Keratinocyte (primary cell): ENCODE data around the gene FBLN1. TPM values are rescaled to one million over a fixed set of nuclear protein-coding genes. Genes with fewer than 3 reads are reported as not detected.

Experiments
- DNase-seq: peaks from one replicate; pipeline ENCODE4 v3.0.0-alpha.2; 2011; ENCODE audit warnings: low read depth, missing footprints, low spot score
- FAIRE-seq: peaks from 2 replicates; lab custom pipeline; 2011; peaks lifted over from hg19 to GRCh38; lab: Jason Lieb, UNC
- H2AFZ ChIP-seq: 2 replicates; pipeline ENCODE4 v1.6.0; 2012; ENCODE audit warnings: low read length, control low read depth, inconsistent platforms; ENCODE audit not compliant: control insufficient read depth
- H3K27ac ChIP-seq: 2 replicates; pipeline ENCODE4 v1.5.1; 2011; ENCODE audit warnings: low read length; ENCODE audit not compliant: control insufficient read depth, insufficient read depth
- H3K27me3 ChIP-seq: 3 replicates; pipeline ENCODE4 v1.6.0; 2011; ENCODE audit warnings: low read length; ENCODE audit not compliant: control insufficient read depth, insufficient read depth; ENCODE audit errors: extremely low read depth
- H3K36me3 ChIP-seq, 2 experiments: 2 replicates in 1 of 2; 3 replicates in 1 of 2; pipeline ENCODE4 v1.5.1; 2011; ENCODE audit warnings: low read length in 2 of 2, mild to moderate bottlenecking in 1 of 2; ENCODE audit not compliant: control insufficient read depth in 2 of 2, insufficient read depth in 2 of 2; ENCODE audit errors: extremely low read depth in 1 of 2
- H3K4me1 ChIP-seq: 3 replicates; pipeline ENCODE4 v1.5.1; 2011; ENCODE audit warnings: low read length; ENCODE audit not compliant: control insufficient read depth, insufficient read depth; ENCODE audit errors: extremely low read depth
- H3K4me2 ChIP-seq: 3 replicates; pipeline ENCODE4 v1.6.0; 2011; ENCODE audit warnings: low read depth, low read length; ENCODE audit not compliant: control insufficient read depth, insufficient read depth; ENCODE audit errors: extremely low read depth
- H3K4me3 ChIP-seq, 3 experiments: fragments of 200-600 bp in 1 of 3; sonication (generic) in 1 of 3; 2 replicates in 2 of 3; 3 replicates in 1 of 3; pipeline ENCODE4 v1.5.1; 2011 to 2016; ENCODE audit warnings: low read length in 3 of 3, mild to moderate bottlenecking in 3 of 3, control low read depth in 2 of 3, inconsistent platforms in 1 of 3, low read depth in 1 of 3, mixed read lengths in 1 of 3, mixed run types in 1 of 3, moderate library complexity in 1 of 3; ENCODE audit not compliant: control insufficient read depth in 2 of 3, insufficient read depth in 2 of 3; ENCODE audit errors: extremely low read depth in 1 of 3
- H3K79me2 ChIP-seq: 2 replicates; pipeline ENCODE4 v1.6.0; 2012; ENCODE audit warnings: low read length; ENCODE audit not compliant: control insufficient read depth, insufficient read depth
- H3K9ac ChIP-seq: 3 replicates; pipeline ENCODE4 v1.6.0; 2011; ENCODE audit warnings: low read length; ENCODE audit not compliant: control insufficient read depth, insufficient read depth; ENCODE audit errors: extremely low read depth
- H3K9me1 ChIP-seq: 3 replicates; pipeline ENCODE4 v1.6.0; 2011; ENCODE audit warnings: low read length; ENCODE audit not compliant: control insufficient read depth, insufficient read depth; ENCODE audit errors: extremely low read depth
- H3K9me3 ChIP-seq: 2 replicates; pipeline ENCODE4 v1.5.1; 2012; ENCODE audit warnings: low read depth, low read length; ENCODE audit not compliant: control insufficient read depth
- H4K20me1 ChIP-seq: 3 replicates; pipeline ENCODE4 v1.6.0; 2011; ENCODE audit warnings: low read length; ENCODE audit not compliant: control insufficient read depth, insufficient read depth; ENCODE audit errors: extremely low read depth
- EZH2 ChIP-seq: IDR thresholded peaks from one replicate; pipeline ENCODE4 v1.6.1; 2012; ENCODE audit warnings: inconsistent platforms, mild to moderate bottlenecking, low read length, moderate library complexity
- dilution Hi-C: fragments of 300-500 bp; cut with MboI; formaldehyde crosslinking; loops from one replicate; pipeline ENCODE4 v1.7.0; 2020; ENCODE audit warnings: low sequenced_read_pairs; ENCODE audit not compliant: extremely low pct_ligation_motif_present
- polyA plus RNA-seq, 5 experiments: library from polyadenylated mRNA; depleted of rRNA in 3 of 5; stranded (reverse) in 3 of 5; stranded (forward) in 1 of 5; unstranded in 1 of 5; fragments of >200 nt; gene quantifications; 1 replicate in 1 of 5; 2 replicates in 3 of 5; 3 replicates in 1 of 5; pipeline versions ENCODE4 v1.2.1 to v1.2.3, GENCODE V29; 2011 to 2012; ENCODE audit warnings: missing spikeins in 2 of 5, low read depth in 1 of 5, low replicate concordance in 1 of 5
- TF ChIP-seq, protein P1 (sequence below), 3 experiments: IDR thresholded peaks in 1 of 3; conservative IDR thresholded peaks in 1 of 3; optimal IDR thresholded peaks in 1 of 3; 2 replicates in 2 of 3; 3 replicates in 1 of 3; pipeline versions ENCODE3 to v1.5.1; 2011; ENCODE audit warnings: low read length in 3 of 3, mild to moderate bottlenecking in 3 of 3, moderate library complexity in 2 of 3, control low read depth in 1 of 3, inconsistent platforms in 1 of 3; ENCODE audit not compliant: insufficient read depth in 2 of 3; ENCODE audit errors: extremely low read depth in 1 of 3

FBLN1 gene
- polyA plus RNA-seq, 1 donor (not counting 4 experiments of a cell fraction or from before 2014, with no cell fraction given) = 13.7 TPM

DNA sequence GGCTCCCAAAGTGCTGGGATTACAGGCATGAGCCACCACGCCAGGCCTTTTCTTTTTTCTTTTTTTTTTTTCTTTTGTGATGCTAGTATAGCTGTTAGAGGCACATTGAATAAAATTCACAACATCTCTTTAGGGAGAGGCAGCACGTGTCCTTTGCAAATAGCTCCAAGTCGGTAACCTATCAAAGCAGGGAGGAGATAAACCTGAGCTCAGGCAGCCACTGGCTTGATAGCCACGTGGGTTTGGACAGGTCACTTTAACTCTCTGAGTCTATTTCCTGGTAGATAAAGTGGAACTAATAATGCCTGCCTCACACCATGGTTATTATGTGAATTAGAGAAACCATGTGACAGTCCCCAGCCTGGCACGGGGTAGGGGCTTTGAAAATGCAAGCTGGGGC lies 125.8 kb downstream of the FBLN1 start:
- DNase-seq (no peak), FAIRE-seq (no peak)
- Histone ChIP-seq H3K4me1 (peaks cover 22% of the 10 kb centered on the region), H3K79me2 (no peaks in the 10 kb centered on the region), H3K9ac (no peak overlapping the region), H3K4me3 (no peak overlapping the region), H3K27me3 (no peaks in the 10 kb centered on the region), H3K9me1 (no peaks in the 10 kb centered on the region), H2AFZ (no peak overlapping the region), H4K20me1 (no peaks in the 10 kb centered on the region), H3K4me2 (no peak overlapping the region), H3K36me3 (no peaks in the 10 kb centered on the region), H3K9me3 (no peaks in the 10 kb centered on the region), H3K27ac (no peak overlapping the region)
- dilution Hi-C loops = no loop called here
- TF ChIP-seq, protein P1, sequence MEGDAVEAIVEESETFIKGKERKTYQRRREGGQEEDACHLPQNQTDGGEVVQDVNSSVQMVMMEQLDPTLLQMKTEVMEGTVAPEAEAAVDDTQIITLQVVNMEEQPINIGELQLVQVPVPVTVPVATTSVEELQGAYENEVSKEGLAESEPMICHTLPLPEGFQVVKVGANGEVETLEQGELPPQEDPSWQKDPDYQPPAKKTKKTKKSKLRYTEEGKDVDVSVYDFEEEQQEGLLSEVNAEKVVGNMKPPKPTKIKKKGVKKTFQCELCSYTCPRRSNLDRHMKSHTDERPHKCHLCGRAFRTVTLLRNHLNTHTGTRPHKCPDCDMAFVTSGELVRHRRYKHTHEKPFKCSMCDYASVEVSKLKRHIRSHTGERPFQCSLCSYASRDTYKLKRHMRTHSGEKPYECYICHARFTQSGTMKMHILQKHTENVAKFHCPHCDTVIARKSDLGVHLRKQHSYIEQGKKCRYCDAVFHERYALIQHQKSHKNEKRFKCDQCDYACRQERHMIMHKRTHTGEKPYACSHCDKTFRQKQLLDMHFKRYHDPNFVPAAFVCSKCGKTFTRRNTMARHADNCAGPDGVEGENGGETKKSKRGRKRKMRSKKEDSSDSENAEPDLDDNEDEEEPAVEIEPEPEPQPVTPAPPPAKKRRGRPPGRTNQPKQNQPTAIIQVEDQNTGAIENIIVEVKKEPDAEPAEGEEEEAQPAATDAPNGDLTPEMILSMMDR (optimal IDR thresholded peaks at IDR 0.05 in 1 of 3, IDR thresholded peaks at IDR 0.05 in 1 of 3, conservative IDR thresholded peaks at IDR 0.05 in 1 of 3; ENCODE audit: extremely low read depth in 1 of 3, insufficient read depth in 2 of 3, low read length in 3 of 3) = no peak
- no peak for TF ChIP-seq EZH2

DNA sequence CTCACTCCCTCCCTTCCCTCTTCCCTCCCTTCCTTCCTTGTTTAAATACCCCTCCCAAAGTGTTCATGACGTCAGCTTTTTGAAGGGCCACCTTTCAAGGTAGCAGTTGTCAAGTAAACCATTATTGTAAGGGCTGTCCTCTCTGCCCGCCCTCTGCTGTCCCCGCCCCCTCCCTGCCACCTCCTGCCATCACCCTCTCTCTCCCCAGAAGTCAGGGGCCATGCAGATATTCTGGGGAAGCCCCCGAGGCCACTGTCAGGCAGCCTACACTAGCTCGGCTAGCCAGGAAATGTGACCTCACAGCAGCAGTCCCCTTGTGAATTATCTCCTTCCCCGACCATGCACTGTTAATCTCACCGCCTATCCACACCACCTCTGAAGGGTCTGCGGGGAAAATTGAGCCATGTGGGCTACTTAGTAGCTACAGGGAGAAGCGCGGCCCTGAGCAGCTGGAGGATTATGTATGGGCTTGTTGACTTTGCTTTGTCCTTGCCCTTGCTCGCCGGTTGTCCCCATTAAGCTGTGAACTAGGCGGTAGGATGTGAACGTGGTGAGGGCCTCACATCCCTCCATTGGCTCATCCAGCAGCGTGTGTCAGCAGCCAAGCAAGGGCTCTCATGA lies 126.9 kb downstream of the FBLN1 start:
- H3K9me1 ChIP-seq = no peaks in the 10 kb centered on the region
- no peaks in the 10 kb centered on the region for H4K20me1 ChIP-seq
- H3K27ac ChIP-seq = no peak overlapping the region
- H3K36me3 ChIP-seq = no peaks in the 10 kb centered on the region
- dilution Hi-C loops = no loop called here
- no peak overlapping the region for H3K4me2 ChIP-seq
- TF ChIP-seq, protein P1 (optimal IDR thresholded peaks at IDR 0.05 in 1 of 3, IDR thresholded peaks at IDR 0.05 in 1 of 3, conservative IDR thresholded peaks at IDR 0.05 in 1 of 3; ENCODE audit: extremely low read depth in 1 of 3, insufficient read depth in 2 of 3, low read length in 3 of 3) = no peak
- TF ChIP-seq EZH2 = no peak
- no peak overlapping the region for H2AFZ ChIP-seq
- DNase-seq (no peak), FAIRE-seq (no peak)
- H3K4me3 ChIP-seq = no peak overlapping the region
- no peak overlapping the region for H3K9ac ChIP-seq
- H3K79me2 ChIP-seq = no peaks in the 10 kb centered on the region
- no peaks in the 10 kb centered on the region for H3K9me3 ChIP-seq
- no peaks in the 10 kb centered on the region for H3K27me3 ChIP-seq
- peaks cover 15% of the 10 kb centered on the region for H3K4me1 ChIP-seq
